Measurements from ENCODE around the gene ZNF410.

GRCh38 chr14:73968885-73969284 lies 82.2 kb downstream of the ZNF410 start:
- TF ChIP-seq CTCF (IDR thresholded peaks at IDR 0.05) (no peak), POLR2A (IDR thresholded peaks at IDR 0.05) (no peak)
